ENCODE data around the gene LIMS2.

LIMS2 gene

DNA sequence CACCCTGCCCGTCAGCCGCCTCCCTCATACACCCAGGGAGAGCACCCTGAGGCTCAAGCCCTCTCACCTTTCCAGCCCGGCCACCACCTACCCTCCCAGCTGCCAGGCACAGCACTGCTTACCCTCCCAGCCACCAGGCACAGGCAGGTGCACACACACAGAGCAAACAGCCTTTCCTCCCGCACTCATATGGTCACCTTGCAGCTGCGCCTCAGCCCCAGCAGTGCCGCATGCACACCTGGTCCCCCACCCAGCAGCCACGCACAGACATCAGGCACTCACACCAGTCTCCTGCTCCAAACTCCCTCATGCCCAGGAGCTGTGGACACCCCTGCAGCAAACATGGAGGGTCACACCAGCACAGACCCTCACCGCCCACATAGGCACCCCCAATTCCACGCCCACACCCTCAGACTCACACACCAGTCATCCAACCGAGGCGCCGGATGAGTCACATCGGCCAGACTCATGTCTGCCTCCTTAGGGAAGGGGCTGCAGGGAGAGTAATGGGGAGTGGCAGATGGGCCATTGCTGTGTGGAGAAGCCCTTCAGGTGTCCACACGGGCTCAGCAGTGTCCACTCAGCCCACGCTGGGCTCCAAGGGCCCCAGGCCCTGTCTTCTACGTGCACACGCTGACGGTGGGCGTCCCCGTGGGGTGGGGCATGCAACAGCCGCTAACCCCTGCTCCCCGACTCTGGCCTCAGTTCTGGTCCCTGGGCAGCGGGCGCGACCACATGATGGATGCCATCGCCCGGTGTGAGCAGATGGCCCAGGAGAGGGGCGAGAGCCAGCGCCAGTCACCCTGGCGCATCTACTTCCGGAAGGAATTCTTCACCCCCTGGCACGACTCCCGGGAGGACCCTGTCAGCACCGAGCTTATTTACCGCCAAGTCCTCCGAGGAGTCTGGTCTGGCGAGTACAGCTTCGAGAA lies 51.7 kb downstream of the LIMS2 start:
- DNase-seq (ENCODE audit: low read depth): no peak

DNA sequence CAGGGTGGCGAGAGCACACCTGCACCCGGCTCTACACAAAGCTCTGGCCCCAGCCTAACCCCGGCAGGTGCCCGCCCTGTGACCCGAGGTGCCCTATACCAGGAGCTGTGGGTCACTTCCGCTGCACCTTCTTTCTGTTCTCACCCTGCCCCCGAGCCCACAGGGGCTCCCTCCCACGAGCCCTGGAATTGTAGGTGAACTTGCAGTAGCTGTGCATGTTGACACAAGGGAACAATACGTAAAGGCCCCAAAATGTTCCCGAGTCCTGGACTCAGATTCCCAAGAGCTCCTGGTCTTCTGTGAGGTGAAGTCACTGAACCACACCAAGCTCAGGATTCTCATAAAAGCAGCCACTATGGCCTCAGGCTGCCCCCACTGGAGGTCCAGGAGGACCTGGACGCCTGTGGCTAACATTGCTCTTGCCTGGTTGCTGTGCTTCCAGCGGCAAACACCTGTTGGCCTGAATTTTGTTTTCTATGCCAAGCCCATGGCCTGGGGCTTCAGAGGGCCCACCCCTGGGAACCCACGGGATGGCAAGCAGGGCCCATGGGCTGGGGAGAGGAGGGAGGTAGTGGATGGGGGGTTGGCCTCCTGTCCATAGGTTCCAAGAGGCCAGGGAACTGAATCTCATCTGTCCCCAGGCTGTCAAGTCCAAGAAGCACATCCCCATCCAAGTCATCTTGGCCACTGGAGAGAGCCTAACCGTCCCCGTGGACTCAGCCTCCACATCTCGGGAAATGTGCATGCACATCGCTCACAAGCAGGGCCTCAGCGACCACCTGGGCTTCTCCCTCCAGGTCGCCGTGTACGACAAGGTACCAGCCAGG lies 52.6 kb downstream of the LIMS2 start:
- DNase-seq (ENCODE audit: low read depth): no peak

DNA sequence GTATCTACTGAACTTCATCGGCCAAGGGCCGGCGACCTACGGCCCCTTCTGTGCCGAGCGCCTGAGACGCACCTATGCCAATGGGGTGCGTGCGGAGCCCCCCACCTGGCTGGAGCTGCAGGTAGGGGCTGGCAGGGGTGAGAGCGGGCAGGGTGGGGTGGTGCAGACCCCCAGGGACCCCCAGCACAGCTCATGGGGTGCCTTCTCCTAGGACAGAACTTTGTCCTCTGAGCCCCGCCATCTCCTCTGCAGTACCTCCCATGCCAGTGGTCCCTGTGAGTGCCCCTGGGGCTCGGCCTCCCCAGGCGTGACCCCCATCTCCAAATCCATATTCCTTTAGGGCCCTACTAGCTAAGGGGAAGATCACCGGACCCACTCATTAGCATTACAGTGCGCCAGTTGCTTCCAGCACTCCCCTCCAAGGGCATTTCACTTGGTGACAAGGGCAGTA lies 53.3 kb downstream of the LIMS2 start:
- no peak for DNase-seq (ENCODE audit: low read depth)

DNA sequence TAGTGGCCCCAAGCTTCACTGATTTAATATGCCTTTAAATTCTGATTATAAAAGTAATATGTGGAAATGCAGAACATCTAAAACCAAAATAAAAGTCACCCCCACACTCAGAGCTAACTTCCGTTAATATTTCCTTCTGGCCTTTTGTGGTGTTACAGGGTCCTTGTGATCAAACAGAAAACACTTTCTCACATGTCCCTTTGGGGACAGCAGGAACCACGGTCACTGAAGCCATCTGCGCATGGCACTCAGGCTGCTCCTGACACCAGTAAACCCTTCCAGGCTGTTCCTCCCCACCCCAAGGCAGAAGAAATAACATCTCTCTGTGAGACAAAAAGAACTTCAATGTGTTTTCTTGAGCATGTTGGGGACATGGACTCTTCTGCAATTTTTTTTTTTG lies 54.5 kb downstream of the LIMS2 start:
- DNase-seq (ENCODE audit: low read depth): no peak

GRCh38 chr2:127619877-127620705 lies 55.2 kb downstream of the LIMS2 start:
- no peak for DNase-seq (ENCODE audit: low read depth)

GRCh38 chr2:127619203-127619590 lies 56.1 kb downstream of the LIMS2 start:
- DNase-seq (ENCODE audit: low read depth): no peak

- DNase-seq (ENCODE audit: low read depth): no peak
Measured at GRCh38 chr2:127618551-127619202, 56.7 kb downstream of the LIMS2 start.

GRCh38 chr2:127615511-127616166 lies 59.7 kb downstream of the LIMS2 start:
- DNase-seq (ENCODE audit: low read depth): no peak

DNA sequence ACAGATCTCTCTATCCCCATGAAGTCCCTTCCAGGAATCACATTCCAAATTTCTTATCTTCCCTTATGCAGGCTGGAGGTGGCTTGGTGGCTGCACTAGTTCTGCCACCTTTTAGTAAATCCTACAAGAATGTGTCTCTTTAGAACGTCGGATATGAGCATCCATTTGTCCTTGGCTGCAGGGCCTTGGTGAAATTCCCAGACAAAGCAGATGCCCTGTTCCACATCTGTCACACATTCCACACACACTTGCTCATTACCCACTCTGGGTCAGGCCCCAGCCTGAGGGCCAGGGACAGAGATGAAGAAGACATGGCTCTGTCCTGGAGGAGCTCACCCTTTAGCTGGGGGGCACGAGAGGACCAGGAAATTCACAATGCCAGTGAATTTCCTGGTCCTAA lies 60.6 kb downstream of the LIMS2 start:
- no peak for DNase-seq (ENCODE audit: low read depth)

DNA sequence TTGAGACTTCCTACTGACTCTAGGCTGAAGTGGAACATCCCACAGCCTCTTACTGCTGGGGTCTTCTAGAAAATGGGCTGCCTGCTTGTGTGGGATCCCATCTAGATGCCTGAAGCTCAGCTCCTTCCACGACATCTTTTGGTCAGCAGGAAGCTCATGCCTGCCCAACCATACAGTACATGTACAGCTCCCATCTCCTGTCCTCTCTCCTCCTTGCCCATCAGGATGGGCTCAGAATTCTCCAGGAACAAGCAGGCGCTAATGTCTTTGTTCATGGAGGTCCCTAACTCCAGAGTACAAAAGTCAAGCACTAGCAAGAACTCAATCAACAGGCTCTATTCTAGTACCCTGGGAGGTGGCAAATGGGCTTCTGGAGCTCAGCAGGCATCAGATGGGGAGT lies 61.1 kb downstream of the LIMS2 start:
- no peak for DNase-seq (ENCODE audit: low read depth)

- no peak for DNase-seq (ENCODE audit: low read depth)
Measured at GRCh38 chr2:127612111-127612822, 63.1 kb downstream of the LIMS2 start.

- no peak for DNase-seq (ENCODE audit: low read depth)
Measured at GRCh38 chr2:127611076-127611925, 64.0 kb downstream of the LIMS2 start.

DNA sequence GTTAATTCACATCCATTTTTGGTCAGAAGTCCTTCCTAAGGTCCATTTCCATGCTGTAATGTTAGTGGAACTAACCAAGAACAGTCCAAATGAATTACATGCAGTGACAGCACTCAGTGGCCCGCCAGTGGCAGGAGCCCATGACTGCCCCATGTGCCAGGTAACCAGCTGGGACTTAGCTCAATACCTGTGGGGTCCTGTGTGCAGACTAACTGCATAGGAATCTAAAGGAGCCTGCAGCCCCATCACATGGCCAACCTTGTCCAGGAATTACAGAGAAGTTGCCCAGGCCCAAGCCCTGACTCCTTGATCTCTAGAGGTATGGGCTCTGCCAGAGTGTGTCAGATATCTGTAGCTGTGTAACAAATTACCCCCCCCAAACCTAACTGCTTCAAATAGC lies 64.8 kb downstream of the LIMS2 start:
- DNase-seq (ENCODE audit: low read depth): no peak

DNA sequence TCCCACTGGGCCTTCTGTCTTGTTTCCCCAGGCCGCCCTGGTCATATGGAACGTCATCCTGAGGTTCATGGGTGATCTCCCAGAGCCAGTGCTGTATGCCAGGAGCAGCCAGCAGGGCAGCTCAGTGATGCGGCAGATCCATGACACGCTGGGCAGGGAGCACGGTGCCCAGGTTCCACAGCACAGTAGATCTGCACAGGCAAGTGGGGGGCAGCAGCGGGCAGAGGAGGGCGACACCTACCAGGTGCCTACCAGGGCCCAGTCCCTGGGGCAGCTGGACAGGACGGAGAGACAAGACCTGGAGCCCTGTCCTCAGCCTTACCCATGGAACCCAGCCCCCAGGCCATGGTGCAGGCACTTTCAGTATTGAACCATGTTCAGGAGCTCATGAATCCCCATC lies 65.5 kb downstream of the LIMS2 start:
- no peak for DNase-seq (ENCODE audit: low read depth)

DNA sequence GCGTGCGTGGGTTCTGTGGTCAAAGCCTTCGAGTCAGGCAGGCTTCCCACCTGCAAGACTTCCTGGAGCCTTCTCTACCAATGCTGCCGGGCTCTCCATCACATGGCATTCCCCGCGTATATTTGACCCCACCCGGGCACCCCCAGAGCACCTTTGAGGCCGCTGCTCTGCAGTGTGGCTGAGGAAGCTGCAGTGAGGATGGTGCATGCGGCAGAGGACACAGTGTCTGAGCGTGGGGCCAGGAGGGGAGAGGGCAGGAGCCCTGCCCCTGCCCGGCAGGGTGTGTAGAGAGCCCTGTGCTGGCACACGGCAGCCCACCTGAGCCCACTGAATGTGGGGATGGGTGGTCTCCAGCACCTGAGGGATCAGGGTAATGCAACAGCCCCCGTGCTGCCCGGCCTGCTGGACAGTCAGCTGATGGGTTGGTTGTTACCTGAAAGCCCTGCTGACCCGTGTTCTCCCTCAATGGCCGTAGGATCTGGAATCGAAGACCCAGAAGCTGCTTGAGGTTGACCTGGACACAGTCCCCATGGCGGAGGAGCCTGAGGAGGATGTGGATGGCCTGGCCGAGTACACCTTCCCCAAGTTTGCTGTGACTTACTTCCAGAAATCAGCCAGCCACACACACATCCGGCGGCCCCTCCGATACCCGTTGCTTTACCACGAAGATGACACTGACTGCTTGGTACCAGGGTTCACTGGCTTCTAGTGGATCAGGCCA lies 66.1 kb downstream of the LIMS2 start:
- DNase-seq (ENCODE audit: low read depth): no peak

DNA sequence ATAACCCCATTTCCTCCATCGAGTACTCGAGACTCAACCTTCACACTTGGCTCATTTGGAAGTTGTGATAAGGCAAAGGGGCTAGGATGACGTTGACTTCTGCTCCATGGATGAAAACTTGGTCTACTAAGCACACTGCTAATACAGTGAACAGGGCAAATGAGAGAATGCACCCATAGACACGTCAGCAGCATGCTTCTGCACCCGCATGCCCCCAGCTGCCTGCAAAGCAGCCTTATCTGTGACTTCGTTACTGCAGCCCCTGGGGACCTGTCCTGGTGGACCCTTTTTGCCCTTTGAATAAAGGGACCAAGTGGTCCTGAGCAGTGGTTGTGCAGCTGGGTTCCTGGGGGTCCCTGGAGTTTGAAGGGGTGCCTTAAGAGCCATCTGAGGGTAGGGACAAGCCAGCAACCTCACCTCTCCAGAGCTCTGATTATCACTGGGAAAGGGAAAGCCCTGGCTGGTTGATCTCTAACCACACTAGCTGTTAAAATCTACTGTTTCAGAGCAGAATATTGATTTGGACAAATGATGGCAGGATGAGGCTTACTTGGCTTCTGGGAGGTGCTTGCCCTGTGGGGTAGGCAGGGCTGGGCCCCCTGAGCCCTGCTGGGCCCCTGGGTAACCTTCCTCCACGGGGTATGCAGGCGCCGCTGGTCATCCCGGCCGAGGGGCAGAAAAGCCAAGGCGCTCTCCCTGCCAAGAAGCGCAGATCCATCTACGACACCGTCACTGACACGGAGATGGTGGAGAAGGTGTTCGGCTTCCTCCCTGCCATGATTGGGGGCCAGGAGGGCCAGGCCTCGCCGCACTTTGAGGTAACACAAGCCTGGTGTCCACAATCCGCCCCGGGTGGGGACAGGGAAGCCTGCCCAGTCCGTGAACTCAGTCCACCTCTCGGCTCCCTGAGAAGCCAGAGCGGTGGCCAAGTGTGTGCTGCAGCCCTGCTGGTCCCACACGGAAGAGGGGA lies 67.0 kb downstream of the LIMS2 start:
- DNase-seq (ENCODE audit: low read depth): no peak

- DNase-seq (ENCODE audit: low read depth): no peak
Measured at GRCh38 chr2:127607399-127607908, 67.9 kb downstream of the LIMS2 start.
